OCI-LY1 (cell line): ENCODE results near the gene BPIFA3.

ENCODE experiments used
- H2AFZ ChIP-seq: fragments of 200-600 bp; sonication (generic), shearing (Covaris generic); 2 replicates; pipeline ENCODE4 v1.6.0; 2014; ENCODE audit warnings: antibody characterized with exemption, mild to moderate bottlenecking, low read length
- H3F3A ChIP-seq: fragments of 200-600 bp; sonication (generic), shearing (Covaris generic); 2 replicates; pipeline ENCODE4 v1.6.0; 2014; ENCODE audit warnings: mild to moderate bottlenecking, antibody characterized with exemption, low read length, moderate library complexity; ENCODE audit not compliant: insufficient read depth
- H3K27ac ChIP-seq: fragments of 200-600 bp; sonication (generic); 2 replicates; pipeline ENCODE4 v1.5.1; 2014; ENCODE audit warnings: low read length, mixed run types, mild to moderate bottlenecking, low read depth; ENCODE audit not compliant: poor library complexity, severe bottlenecking
- H3K27me3 ChIP-seq: fragments of 200-600 bp; sonication (generic); 2 replicates; pipeline ENCODE4 v1.6.0; 2014; ENCODE audit warnings: antibody characterized with exemption, mild to moderate bottlenecking, low read length, moderate library complexity; ENCODE audit not compliant: insufficient read depth
- H3K36me3 ChIP-seq: fragments of 200-600 bp; sonication (generic); 2 replicates; pipeline ENCODE4 v1.6.1; 2014; ENCODE audit warnings: mild to moderate bottlenecking, antibody characterized with exemption, low read length, moderate library complexity, mixed read lengths; ENCODE audit not compliant: insufficient read depth
- H3K4me1 ChIP-seq: fragments of 200-600 bp; sonication (generic); 2 replicates; pipeline ENCODE4 v1.5.1; 2014; ENCODE audit warnings: mild to moderate bottlenecking, low read length, moderate library complexity; ENCODE audit not compliant: insufficient read depth, severe bottlenecking
- H3K4me2 ChIP-seq: fragments of 200-600 bp; sonication (generic), shearing (Covaris generic); 2 replicates; pipeline ENCODE4 v1.6.1; 2014; ENCODE audit warnings: low read length
- H3K4me3 ChIP-seq: fragments of 200-600 bp; sonication (generic); 2 replicates; pipeline ENCODE4 v1.5.1; 2014; ENCODE audit warnings: low read length, low read depth, mild to moderate bottlenecking, mixed read lengths; ENCODE audit not compliant: poor library complexity, severe bottlenecking
- H3K79me2 ChIP-seq: fragments of 200-600 bp; shearing (Covaris generic); 2 replicates; pipeline ENCODE4 v1.6.1; 2016; ENCODE audit warnings: mixed run types, low read length, mixed read lengths; ENCODE audit not compliant: insufficient read depth
- H3K9ac ChIP-seq: fragments of 200-600 bp; sonication (generic), shearing (Covaris generic); 2 replicates; pipeline ENCODE4 v1.6.1; 2014; ENCODE audit warnings: mild to moderate bottlenecking, low read length, mixed read lengths
- H3K9me2 ChIP-seq: fragments of 200-600 bp; sonication (generic), shearing (Covaris generic); 2 replicates; pipeline ENCODE4 v1.6.1; 2014; ENCODE audit warnings: low read depth, mild to moderate bottlenecking, low read length, mixed read lengths
- H3K9me3 ChIP-seq: fragments of 200-600 bp; shearing (Covaris generic); 2 replicates; pipeline ENCODE4 v1.6.1; 2014; ENCODE audit warnings: low read length, mixed read lengths
- H4K20me1 ChIP-seq: fragments of 200-600 bp; sonication (generic), shearing (Covaris generic); 2 replicates; pipeline ENCODE4 v1.6.0; 2016; ENCODE audit warnings: mild to moderate bottlenecking, low read length; ENCODE audit not compliant: insufficient read depth
- CTCF ChIP-seq: fragments of 200-600 bp; sonication (generic), shearing (Covaris generic); IDR thresholded peaks from 2 replicates; pipeline ENCODE4 v1.5.1; 2017; ENCODE audit warnings: mild to moderate bottlenecking, antibody characterized with exemption, low read length, moderate library complexity, mixed read lengths
- EZH2 ChIP-seq: fragments of 200-600 bp; sonication (generic), shearing (Covaris generic); IDR thresholded peaks from 2 replicates; pipeline ENCODE4 v1.8.0; 2017; ENCODE audit warnings: borderline replicate concordance, mixed run types, mild to moderate bottlenecking, antibody characterized with exemption, low read length, moderate library complexity, mixed read lengths

BPIFA3 gene

GRCh38 chr20:33240923-33241322 lies 23.8 kb downstream of the BPIFA3 start:
- Histone ChIP-seq H3K36me3 (no peaks in the 10 kb centered on the region), H3K27me3 (no peaks in the 10 kb centered on the region), H3K9me2 (no peaks in the 10 kb centered on the region), H2AFZ (no peak overlapping the region), H3K79me2 (no peaks in the 10 kb centered on the region), H3F3A (no peaks in the 10 kb centered on the region), H3K9ac (no peak overlapping the region), H3K9me3 (no peaks in the 10 kb centered on the region), H4K20me1 (no peaks in the 10 kb centered on the region), H3K27ac (no peak overlapping the region), H3K4me2 (no peak overlapping the region), H3K4me1 (no peaks in the 10 kb centered on the region), H3K4me3 (no peak overlapping the region)
- TF ChIP-seq CTCF (no peak), EZH2 (no peak)

GRCh38 chr20:33242319-33243100 lies 25.4 kb downstream of the BPIFA3 start:
- no peak overlapping the region for H3K27ac ChIP-seq
- H3K9me3 ChIP-seq: no peaks in the 10 kb centered on the region
- no peaks in the 10 kb centered on the region for H3K27me3 ChIP-seq
- H4K20me1 ChIP-seq: no peaks in the 10 kb centered on the region
- H3K4me1 ChIP-seq: no peaks in the 10 kb centered on the region
- H3F3A ChIP-seq: no peaks in the 10 kb centered on the region
- no peaks in the 10 kb centered on the region for H3K9me2 ChIP-seq
- H3K4me3 ChIP-seq: no peak overlapping the region
- H3K79me2 ChIP-seq: no peaks in the 10 kb centered on the region
- H3K36me3 ChIP-seq: no peaks in the 10 kb centered on the region
- TF ChIP-seq CTCF: no peak
- no peak for TF ChIP-seq EZH2
- no peak overlapping the region for H3K4me2 ChIP-seq
- H2AFZ ChIP-seq: no peak overlapping the region
- no peak overlapping the region for H3K9ac ChIP-seq

GRCh38 chr20:33246077-33246476 lies 28.9 kb downstream of the BPIFA3 start:
- Histone ChIP-seq H3K9ac (no peak overlapping the region), H3K9me3 (no peaks in the 10 kb centered on the region), H3K27ac (no peak overlapping the region), H2AFZ (no peak overlapping the region), H3K27me3 (no peaks in the 10 kb centered on the region), H3K4me1 (no peaks in the 10 kb centered on the region), H3K36me3 (no peaks in the 10 kb centered on the region), H3K4me3 (no peak overlapping the region), H3K4me2 (no peak overlapping the region), H3K79me2 (no peaks in the 10 kb centered on the region), H3K9me2 (no peaks in the 10 kb centered on the region), H3F3A (no peaks in the 10 kb centered on the region), H4K20me1 (no peaks in the 10 kb centered on the region)
- TF ChIP-seq EZH2 (no peak), CTCF (no peak)
